Muscle of back (tissue), 11 donors: ENCODE results near the gene MSRB3. TPM values are rescaled to one million over a fixed set of nuclear protein-coding genes. Genes with fewer than 3 reads are reported as not detected.
"Not testable (repeated sequence)": the region's sequence is repeated elsewhere in the genome, so short reads cannot be mapped to it uniquely, and the experiment has no call there.

Source experiments
- DNase-seq, 3 donors: peaks; one replicate each; pipeline versions ENCODE4 v3.0.0 to v3.0.0-alpha.2; 2013
- polyA plus RNA-seq, 10 donors: library from polyadenylated mRNA; unstranded; fragments of 120-200 nt; gene quantifications; one replicate each; pipeline ENCODE4 v1.2.1, GENCODE V29; 2013; ENCODE audit not compliant: insufficient read length in 10 of 10

MSRB3 gene
- polyA plus RNA-seq, 10 donors = 35.3 to 55.5 (median 41.6) TPM

DNA sequence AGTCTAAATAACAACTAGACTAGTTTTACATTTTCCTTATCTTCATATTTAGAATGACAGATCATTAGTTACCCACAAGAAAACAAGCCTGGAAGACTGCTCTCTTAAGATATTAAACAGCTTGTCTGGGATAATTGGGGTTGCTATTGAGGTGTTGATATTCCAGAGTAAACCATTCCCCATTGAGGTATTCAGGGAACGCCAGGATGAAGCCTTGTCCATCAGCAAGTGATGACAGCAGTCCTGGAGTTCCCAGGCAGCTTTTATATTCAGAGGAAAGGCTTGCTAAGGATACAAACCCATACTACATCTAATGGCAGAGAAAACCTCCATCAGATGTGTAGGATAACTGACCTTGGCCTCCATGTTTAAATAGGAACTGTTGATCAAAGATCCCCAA is 168.4 kb downstream of the MSRB3 start:
- no peak for DNase-seq

DNA sequence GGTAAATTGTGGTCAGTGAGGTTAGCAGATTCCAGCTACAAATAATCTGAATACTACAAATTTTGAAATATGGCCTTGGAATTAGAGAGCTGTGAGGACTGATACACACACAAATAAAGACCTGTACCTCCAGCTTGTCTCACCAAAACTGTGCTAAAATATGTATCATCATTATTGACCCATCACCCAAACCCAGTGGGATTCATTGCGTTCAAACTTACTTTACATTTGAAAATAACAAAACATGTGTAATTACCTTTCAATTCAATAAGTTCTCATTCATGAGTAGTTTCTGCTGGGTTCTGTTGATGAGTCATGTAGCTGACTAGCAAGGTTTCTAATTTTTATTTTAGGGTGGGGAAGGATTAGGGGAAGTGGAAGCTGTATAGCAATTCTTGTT is 170.9 kb downstream of the MSRB3 start:
- DNase-seq = no peak

GRCh38 chr12:65450625-65451024 is 172.1 kb downstream of the MSRB3 start:
- DNase-seq = no peak

GRCh38 chr12:65454115-65454787 is 175.8 kb downstream of the MSRB3 start:
- no peak for DNase-seq

- DNase-seq = not testable (repeated sequence)
These were observed 178.9 kb downstream of the MSRB3 start for GRCh38 chr12:65457341-65457740.

DNA sequence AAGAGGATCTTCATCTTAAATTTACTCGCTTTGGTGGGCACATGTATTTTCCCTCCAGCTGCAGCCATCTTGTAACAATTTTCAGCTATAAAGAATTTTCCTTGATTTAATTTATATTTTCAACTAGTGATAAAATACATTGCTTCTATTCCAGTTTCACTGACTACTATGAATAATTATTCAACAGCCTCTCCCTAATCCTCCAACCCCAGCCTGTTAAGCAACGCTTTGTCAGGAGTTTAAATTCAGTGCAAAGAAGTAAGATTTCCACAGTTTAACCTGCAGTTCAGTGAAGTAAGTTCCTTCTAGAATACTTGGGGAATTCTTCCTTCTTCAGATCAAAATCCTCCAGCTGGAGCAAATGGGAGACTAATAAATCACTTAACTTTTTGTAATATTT is 180.2 kb downstream of the MSRB3 start:
- DNase-seq = no peak

GRCh38 chr12:65459545-65459944 is 181.1 kb downstream of the MSRB3 start:
- DNase-seq = no peak

- DNase-seq = no peak
These were observed 181.6 kb downstream of the MSRB3 start for GRCh38 chr12:65460063-65460462.

GRCh38 chr12:65461017-65461416 is 182.5 kb downstream of the MSRB3 start:
- DNase-seq = no peak

GRCh38 chr12:65462484-65462883 is 184.0 kb downstream of the MSRB3 start:
- DNase-seq = no peak

- DNase-seq = no peak
These were observed 184.6 kb downstream of the MSRB3 start for GRCh38 chr12:65463082-65463481.

DNA sequence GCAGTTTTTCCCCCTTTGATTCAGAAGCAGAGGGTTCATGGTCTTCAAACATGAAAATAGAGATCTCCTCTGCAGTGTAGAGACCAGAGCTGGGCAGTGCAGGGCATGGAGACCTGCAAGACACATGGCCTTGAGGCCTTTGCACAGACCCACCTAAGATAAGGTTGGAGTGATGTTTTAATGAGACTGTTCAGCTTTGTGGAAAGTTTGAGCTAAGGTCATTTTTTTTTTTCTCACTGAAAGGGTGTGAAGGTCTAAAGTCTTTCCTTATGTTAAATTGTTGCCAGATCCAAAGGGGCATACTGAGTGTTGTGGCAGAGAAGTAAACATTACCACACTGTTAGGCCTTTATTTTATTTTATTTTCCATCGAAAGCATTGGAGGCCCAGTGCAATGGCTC is 185.1 kb downstream of the MSRB3 start:
- no peak for DNase-seq

GRCh38 chr12:65464930-65465329 is 186.4 kb downstream of the MSRB3 start:
- peak; percentile 55 to 86 (median 74) for DNase-seq

DNA sequence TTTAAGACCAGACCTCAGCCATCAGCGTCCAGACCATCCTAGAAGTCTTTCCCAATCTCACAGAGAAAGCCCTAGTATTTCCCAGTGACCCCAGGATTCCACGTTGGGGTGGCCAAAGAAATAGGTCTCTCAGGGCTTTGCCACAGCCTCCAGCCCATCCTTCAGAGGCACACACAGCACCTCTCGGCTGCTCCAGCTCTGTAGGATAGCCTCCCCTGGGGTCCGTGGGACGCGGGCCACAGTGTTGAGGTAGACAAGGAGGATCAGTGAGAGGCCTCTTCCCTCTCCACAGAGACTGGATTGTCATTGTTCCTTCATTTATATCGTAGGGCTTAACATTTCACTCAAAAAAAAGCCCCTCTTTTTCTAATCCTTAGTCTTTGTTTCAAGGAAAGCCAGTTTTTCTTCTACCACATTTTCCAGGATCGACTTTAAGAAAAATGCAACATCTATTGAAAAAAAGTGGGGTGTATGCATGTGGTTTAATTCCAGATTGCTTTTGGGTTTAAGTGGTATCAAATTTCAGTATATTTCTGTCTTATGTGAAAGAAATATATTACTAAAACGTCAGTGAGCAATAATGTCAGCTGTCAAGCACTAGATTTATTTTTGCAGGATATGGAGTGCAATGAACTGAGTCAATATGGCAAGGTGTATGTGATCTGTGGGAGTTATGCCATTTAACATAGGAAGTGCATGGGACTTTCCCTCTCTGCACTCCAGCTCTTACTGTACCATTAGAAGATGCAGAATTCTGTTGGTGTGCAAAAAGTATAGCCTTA is 187.5 kb downstream of the MSRB3 start:
- DNase-seq = no peak

DNA sequence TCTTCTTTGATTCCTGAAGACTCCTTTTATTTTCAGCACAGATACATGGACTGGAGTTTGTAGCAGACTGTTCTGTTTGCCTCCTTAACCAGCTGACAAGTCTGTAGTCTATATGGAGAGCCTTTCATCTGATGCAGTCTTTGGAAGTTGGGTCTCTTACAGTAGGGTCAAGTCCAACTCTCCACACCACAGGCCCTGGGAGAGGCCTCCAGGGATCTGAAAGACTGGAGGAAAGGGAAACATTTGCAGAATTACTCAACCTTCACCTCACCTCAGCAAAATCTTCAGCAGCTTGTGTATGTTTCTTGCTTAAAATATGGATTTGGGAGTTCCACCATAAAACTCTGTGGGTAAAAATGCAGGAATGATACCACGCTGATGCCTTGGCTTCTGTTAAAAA is 188.4 kb downstream of the MSRB3 start:
- DNase-seq = no peak

DNA sequence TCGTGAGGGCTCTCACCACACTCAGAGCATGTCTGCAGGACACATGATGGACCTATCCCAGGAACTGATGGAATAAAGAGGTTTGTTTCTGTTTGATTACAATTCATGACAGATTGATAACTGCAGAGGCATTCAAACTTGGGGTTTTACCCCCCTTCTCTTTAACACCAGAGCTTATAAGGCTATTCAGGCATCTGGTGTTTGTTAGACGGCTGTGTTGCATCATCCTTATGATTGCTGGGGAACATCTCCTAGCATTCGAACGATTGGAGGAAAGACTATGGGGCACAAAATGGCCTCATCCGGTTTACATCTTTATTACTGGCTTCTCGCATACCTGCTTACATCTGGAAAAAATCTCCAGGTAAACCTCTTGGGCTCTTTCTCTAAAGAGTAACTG is 191.8 kb downstream of the MSRB3 start:
- DNase-seq = peak in 1 of 3 donors; percentile 33

GRCh38 chr12:65472079-65472478 is 193.6 kb downstream of the MSRB3 start:
- no peak for DNase-seq

DNA sequence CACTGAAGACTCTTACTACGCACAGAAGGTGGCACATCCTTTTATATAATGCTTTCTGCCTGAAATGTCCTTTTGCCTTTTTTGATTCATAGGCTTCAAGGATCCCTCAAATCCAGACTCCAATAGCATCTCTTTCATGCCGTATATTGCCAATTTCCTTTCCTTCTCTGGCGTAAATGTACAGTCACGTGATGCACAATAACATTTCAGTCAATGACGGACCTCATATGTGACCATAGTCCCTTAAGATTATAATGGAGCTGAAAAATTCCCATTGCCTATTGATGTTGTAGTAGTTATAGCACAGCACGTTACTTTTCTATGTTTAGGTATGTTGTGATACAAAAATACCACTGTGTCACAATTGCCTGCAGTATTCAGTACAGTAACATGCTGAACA is 196.3 kb downstream of the MSRB3 start:
- no peak for DNase-seq

DNA sequence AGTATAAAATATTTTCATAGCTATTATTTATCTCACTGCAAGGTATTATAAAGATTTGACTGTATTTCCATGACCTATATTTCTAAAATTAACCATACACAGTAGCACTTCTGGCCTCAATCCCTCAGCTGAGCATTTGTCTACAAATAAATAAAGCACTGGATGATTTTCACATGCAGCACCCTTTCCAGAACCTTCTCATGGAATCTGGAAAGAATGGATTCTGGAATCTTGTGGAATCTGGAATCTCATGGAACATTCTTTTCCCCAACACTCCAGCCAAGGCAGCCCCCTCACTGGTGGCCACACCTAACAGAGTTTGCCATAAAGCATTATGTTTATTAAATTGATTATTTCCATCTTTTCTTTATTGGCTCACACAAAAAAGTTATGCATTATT is 199.2 kb downstream of the MSRB3 start:
- DNase-seq = peak in 2 of 3 donors; percentile 40 to 70

GRCh38 chr12:65483891-65484516 is 205.5 kb downstream of the MSRB3 start:
- not testable (repeated sequence) for DNase-seq

DNA sequence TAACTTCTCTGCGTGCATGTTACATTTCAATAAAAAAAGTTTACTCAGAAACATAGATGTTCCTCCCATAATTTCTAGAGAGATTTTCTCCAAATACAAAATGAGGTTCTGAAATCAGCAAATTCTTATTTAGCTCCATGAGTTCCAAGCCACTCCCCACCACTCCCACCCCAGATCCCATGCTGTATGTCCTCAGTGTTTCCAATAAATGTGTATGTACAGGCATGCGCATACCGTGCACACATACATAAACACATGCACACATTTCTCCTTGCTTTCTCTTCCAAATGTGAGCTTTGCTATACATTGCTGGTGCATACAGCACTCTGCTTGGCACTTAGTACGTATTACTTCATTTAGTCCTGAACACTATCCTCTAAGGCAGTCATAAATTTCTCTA is 209.7 kb downstream of the MSRB3 start:
- no peak for DNase-seq

DNA sequence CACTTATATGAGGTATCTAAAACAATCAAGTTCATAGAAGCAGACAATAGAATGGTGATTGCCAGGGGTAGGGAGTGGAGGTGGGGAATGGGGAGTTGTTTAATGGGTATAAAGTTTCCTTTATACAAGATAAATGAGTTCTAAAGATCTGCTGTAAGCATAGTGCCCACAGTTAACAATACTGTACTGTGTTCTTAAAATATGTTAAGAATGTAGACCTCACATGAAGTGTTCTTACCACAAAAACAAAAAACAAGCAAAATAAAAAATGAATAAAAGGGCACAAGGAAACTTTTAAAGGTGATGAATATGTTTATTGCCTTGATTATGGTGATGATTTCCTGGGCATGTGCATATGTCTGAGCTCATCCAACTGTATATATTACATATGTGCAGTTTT is 211.8 kb downstream of the MSRB3 start:
- no peak for DNase-seq
